GM18870 (cell line): Measurements from ENCODE around the gene ZBTB44.
A peak's percentile ranks its signal among the peaks of the same experiment; 100 is the strongest.
"Not testable (repeated sequence)": the region's sequence is repeated elsewhere in the genome, so short reads cannot be mapped to it uniquely, and the experiment has no call there.

Experiments
- ATAC-seq: cut with Tn5 transposase; IDR thresholded peaks from one replicate; pipeline ENCODE4 v1.9.1; 2021; ENCODE audit warnings: moderate library complexity; ENCODE audit not compliant: unreplicated experiment

The ZBTB44 gene

DNA sequence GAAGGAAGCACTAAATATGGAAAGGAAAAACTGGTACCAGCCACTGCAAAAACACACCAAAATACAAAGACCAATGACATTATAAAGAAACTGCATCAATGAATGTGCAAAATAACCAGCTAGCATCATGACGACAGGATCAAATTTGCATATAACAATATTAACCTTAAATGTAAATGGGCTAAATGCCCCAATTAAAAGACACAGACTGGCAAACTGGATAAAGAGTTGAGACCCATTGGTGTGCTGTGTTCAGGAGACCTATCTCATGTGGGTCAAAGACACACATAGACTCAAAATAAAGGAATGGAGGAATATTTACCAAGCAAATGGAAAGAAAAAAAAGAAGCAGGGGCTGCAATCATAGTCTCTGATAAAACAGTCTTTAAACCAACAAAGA, 63.0 kb downstream of the ZBTB44 start:
- not testable (repeated sequence) for ATAC-seq

DNA sequence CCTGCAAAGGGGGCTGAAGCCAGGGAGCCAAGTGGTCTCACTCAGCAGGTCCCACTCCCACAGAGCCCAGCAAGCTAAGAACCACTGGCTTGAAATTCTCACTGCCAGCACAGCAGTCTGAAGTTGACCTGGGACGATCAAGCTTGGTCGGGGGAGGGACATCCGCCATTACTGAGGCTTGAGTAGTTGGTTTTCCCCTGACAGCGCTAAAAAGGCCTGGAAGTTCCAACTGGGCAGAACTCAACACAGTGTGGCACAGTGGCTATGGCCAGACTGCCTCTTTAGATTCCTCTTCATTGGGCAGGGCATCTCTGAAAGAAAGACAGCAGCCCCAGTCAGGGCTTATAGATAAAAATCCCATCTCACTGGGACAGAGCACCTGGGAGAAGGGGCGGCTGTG, 64.8 kb downstream of the ZBTB44 start:
- not testable (repeated sequence) for ATAC-seq

DNA sequence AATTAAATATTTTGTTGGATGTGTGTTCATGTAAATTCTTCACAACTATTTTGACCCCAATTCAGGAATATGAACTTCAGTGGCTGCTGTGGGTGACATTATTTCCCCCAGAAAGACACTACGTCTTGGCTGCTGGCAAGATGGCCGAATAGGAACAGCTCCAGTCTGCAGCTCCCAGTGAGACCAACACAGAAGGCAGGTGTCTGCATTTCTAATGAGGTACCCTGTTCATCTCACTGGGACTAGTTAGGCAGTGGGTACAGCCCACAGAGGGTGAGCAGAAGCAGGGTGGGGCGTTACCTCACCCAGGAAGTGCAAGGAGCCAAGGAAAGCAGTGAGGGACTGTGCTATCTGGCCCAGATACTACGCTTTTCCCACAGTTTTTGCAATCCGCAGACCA, 65.3 kb downstream of the ZBTB44 start:
- ATAC-seq = no peak

DNA sequence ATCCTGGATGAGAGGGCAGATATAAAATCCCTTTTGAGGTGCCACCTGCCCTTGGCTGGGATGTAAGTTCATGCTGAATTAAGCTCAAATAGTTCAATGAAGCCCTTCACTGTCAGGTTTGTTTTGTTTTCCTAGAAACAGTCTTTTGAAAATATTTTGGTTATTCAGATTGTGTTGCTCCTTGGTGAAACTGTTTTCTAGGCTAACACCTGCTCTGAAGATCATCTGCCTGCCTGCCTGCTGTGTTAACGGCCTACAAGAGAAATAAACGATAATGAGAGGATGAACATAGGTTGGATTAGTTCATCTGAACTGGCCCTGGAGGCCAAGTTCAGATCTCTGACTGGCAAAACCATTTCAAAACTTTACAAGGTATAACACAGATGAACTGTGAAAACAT, 67.4 kb downstream of the ZBTB44 start:
- no peak for ATAC-seq

DNA sequence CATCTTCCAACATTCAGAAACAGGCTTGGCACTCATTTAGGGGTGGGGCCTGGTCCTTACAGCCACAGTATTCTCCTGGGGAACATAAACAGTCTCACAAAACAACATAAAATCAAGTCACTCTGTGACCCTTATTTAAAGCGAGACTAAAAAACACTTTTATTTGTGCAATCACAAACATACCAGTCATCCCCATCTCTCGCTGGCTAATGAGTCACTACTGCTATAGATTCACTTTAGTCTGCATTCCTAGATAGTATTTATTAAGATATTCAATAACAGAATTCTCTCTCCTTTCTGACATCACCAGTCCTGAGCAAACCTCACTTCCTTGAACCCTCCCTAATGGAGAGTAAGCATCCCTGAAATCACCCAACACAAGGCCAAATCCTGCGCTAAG, 68.0 kb downstream of the ZBTB44 start:
- no peak for ATAC-seq

DNA sequence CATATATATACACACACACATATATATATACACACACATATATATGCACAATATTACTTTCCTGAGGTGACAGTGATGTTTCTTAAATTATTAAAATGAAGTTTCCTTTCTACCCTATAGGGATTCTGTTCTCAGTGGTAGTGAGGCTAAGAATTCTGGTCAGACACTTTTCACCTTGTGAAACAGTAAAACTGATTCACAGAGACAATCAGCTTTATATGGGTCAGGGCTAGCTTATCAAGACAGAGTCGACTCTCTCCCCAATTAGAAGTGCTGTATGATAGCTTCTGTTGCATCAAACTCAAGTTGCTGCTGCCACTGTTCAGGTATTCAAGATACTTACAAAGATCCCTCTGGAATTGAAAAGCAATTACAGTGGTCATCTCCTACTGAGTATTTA, 68.4 kb downstream of the ZBTB44 start:
- ATAC-seq = no peak

DNA sequence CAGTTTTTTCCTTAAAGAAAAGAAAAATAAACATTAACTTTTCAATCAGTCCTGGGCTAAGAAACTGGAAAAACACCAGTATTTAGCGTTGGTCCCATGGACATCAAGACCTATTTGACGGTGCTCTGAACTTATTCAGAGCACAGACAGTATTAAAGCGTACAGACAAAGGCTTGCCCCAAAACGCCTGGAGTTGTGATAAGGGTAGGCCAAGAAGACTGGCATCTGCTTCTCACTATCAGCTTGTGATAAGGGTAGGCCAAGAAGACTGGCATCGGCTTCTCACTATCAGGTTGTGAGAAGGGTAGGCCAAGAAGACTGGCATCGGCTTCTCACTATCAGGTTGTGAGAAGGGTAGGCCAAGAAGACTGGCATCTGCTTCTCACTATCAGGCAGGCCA, 69.3 kb downstream of the ZBTB44 start:
- ATAC-seq = not testable (repeated sequence)

DNA sequence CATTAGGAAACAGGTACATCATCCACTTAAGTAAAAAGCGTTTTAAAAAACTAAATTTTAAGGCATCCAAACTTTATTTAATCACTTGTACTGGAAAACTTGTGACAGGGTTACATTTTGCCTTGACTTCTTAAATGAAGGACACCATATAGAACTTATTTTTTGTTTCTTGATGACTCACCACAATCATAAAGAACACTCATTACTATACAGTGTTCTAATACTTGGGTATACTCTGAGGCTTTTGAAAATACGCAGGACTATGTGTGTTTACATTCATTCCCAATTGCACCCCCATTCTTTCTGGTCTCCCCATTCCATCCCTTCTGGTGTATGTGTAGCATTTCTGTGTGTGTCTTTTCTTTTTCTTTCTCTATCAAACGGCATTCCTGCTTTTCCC, 69.9 kb downstream of the ZBTB44 start:
- no peak for ATAC-seq

DNA sequence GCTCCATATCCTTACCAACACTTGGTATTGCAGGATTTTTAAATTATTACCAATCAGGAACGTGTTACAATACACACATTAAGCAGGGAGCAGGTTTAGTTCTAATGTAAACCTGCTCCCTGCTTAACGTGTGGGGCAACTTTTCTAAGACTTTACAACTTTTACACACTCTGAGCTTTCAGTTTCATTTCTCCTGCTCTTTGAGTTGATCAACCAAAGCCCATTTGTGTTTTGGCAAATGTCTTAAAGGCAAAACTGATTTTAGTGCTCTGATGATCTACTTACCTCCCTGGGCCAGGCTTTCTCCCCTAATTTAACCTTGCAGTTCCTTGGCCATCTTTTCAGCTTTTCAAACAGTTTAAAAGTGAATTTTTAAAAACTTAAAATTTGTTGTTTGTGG, 70.9 kb downstream of the ZBTB44 start:
- peak; percentile 78 for ATAC-seq

DNA sequence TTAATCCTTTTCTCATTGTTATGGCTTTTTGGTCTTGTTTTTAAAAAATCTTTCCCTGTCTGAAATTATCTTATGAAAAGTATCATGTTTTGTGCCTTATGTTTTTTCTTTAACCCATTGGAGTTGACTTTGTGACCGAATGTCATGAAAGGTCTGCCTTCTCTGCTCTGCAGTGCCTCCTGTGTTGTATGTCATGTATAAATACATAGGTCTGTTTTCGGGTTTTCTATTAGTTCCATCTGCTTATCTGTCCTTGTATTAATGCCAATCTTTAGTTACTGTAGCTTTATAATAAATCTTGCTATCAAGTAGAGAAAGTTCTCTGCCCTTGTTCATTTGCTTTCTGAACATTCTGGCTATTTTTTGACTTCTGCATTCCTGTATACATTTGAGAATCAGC, 73.0 kb downstream of the ZBTB44 start:
- ATAC-seq = no peak

DNA sequence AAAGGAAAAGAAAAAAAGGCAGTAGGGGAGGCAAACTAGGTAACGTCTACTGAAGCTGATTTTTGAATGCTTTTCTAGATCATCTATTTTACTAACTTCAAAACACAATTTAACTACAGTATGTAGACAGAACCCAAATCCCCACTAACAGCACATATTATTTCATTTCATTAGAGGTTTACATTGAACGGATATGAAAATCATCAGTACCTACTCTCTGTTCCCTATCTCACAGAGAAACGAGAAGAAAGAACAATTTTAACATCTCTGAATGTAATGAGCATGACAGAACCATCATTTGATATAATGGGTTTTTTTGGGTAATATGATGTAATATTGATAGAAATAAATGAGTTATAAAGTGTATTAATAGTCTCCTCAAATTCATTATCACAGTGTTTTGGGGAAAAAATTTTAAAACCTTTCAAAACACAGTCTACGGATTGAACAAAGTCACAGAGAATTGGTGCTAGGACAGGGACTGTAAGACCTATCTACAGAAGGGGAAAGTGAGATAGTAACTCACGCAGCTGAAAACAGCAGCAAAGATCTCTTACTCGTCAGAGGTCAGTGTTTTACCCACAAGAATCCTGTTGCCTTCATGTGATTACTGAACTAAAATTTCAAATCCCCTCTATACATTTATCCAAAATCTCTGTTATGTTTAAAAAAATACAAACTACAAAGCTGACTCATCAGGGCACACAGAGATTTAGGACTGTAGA, 77.3 kb downstream of the ZBTB44 start:
- ATAC-seq = no peak

DNA sequence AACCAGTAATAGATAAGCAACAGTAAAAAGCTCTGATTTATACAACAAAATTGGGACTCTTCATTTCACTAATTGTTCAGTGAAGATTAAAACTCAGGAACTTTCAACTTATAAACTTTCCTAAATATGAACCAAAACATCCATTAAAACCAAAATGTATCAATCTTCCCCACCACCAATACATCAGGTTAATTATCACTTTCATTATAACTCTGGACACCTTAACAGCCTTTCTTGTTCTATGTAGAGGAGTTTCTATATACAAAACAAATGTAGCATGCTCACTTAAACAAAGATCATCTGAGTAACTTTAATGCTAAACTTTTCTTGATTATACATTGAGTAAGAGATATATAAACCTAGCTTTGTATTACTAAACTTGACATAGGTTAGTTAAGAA, 80.4 kb downstream of the ZBTB44 start:
- no peak for ATAC-seq

DNA sequence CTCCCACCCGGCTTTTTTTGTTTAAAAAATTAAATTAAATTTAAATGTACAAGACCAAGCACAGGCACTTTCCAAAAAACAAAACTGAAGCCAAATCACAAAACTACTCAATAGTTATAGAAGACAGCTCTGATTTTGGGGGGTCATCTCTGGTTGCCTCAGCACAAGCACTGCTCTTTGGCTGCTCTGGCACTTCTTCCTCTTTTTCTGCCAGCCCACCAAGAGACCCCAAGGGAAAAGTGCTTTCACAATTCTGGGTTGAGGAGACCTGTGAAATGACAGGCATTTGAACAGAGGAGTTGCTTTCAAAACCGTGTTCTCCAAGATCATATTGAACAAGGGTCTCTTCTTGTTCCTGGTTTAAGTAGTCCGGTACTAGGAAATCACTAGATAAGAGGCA, 80.8 kb downstream of the ZBTB44 start:
- ATAC-seq = not testable (repeated sequence)

DNA sequence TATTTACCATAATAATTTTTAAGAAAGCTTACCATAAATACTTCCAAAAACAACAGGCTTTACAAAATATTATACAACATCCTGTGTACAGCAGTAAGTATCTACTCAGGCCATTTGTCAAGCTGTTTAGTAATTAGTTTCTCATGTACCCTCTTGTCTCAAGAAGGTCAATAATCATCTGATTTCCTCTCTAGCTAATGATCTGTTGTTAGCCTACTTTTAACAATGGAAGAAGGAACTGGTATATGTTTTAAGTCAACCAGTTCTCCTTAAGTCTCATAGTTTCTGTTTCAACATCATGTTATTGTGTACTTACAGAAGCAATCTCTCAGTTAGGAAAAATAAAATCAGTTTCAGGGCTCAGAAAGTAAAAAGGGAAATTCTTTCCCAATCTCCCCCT, 81.2 kb downstream of the ZBTB44 start:
- not testable (repeated sequence) for ATAC-seq

DNA sequence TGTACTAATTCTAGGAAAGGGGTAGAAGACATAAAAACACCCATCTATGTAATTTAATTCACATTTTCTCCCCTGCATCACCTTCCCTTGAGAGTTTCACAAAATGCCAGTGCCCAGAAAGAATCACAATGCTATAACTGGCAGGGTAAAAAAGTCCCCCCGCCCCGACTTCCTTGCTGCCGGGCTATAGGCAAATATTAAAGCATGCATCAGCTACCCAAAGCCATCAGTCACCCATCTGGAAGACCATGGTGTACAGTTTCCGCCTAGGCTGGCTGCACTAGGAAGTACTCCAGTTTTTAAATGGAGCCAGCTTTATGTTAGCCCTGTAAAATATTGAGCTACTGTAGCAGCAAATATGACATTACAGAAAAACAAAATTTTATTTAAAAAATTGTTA, 87.3 kb downstream of the ZBTB44 start:
- ATAC-seq = no peak

DNA sequence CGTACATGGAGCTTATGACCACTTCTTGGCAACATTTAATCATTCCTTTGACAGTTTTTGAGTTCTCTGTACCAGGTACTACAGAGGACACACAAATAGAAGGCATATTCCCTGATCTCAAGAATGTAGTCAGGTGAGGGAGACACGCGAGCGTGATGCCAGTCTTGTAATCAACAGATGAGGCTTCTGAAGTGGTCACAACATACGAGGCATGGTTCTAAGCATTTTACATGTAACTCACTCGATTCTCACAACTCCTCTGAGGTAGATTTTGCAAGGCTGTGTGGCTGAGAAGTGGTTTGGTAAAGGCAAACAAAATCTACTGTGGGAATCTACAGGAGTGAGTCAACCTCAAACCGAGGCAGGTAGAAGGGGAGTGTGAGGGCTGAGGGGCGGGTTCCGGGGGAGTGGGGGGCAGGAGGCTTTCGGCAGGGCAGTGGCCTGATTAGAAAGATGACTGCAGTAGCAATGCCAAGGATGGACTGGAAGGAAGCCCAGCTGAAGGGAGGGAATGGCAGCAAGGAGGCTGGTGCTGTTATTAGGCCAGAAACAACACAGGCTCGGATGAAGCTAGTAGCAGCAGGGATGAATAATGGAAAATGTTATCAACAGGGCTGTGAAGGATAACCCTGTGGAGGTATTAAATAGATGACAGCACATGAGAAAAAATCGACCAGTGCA, 91.3 kb downstream of the ZBTB44 start:
- no peak for ATAC-seq

DNA sequence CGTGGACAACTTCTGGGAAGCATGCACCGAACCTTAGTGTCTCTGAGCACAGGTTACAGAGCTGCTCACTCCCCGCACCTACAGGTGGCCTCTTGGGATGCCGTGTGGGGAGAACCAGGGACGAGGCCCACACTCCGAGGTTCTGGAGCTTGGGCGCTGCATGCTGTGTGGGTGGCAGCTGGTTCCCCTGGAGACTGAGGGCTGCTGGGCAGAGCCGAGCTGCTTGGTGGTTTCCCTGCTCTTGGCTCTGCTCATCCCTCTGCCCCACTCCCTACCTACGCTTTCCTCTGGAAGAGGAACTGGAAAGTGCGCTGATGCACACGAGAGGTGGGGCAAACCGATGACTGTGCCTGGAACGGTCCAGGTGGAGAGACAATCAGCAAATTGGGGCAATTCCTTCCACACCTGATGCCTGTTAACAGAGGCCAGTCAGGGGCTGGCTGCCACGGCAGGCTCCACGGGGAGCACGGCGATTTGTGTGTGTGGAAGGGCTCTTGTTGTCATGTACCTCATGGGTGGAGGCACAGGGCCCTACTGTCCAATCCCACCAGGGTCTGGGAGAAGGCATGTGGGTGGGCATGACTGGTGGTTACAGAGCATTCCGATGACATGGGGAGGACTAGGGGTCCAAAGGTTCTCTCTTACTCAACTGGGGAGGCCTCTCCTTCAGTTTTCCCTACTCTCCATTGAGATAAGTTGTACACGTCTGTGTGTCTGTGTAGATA, 94.2 kb downstream of the ZBTB44 start:
- ATAC-seq = no peak

DNA sequence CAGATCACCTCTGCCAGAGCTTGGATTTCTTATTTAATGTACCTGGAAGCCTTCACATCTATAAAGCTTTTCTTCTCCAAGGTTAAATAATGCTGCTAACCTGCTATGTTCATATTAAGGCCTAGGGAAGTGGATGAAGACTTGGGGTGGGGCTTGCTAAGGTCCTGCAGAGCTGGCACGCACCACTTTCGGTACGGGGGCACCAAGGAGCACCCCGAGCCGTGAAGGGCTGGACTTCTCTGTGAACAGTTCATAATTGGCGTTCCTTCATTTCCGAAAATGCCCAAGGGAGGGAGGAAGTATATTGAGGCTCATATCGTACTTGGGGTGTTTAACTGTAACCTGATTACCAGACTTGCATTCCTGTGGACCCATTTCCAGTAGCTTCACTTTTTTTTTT, 95.6 kb downstream of the ZBTB44 start:
- no peak for ATAC-seq

DNA sequence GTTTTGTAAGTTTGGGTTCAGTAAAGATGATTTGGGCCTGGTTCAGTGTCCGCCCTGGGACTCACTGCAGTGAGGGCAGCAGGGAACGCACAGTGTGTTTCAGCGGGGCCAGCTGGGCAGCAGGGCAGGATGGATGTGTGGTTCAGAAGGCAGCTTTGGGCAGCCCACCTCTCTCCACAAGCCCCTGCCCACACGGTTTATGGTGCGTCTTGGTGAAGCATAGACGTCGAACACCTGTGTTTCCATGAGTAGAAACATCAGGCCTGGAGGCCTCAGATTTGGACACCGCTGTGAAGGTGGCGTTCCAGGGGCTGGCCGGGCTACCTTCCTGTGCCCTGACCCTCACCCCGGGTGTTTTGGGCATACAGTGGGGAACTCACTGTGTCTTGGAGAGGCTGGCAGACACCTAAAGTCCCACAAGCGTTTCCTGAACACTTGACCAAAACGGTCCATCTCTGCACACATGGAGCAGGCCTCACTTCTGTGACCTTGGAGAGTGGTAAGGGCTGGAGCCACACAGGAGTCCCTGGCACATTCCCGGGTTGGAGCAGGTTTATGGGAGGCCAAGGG, 96.1 kb downstream of the ZBTB44 start:
- ATAC-seq = no peak

DNA sequence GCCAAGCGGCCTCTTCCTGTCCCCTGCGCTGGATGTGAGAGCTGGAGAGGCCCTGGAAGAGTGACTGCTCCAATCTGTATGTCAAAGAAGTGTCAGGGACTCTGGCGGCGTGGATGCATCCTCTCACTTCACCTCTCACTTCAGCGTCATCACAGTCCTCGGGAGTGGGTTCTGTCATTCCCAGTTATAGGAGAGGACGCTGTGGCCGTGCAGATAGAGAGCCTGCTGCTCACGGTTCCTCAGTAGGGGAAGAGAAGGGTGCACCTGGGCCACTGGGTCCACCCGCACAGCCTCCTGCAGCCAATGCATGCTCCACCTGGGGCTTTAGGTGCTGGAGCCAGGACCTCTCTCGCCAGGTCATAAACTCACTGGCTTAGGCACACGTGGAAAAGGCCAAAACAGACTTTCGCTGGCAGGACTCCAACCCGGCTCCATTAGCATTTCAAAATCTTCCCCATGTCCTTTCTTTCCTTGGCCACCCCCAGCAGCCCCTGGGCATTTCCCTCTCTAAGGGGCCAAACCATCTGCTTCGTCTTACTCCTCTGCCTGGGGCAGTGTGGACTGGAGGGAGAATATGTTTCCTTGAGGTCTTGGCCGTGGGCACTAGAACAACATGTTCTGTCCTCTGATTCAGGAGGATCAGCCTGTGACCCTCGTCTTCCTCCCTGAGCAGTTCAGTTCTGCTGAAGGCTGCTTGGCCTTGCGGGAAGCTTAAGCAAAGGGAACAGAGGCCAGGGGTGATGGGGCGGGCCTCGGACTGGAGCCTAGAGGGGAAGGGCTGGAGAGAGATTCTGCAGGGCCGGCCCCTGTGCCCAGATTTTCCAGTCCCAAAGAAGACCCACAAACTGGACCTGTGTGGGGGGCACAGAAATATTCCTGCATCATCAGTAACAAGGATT, 97.3 kb downstream of the ZBTB44 start:
- no peak for ATAC-seq
